ENCODE measurements around the gene GRM1. TPM values are rescaled to one million over a fixed set of nuclear protein-coding genes. Genes with fewer than 3 reads are reported as not detected.

The GRM1 gene
- total RNA-seq, 1 donor from 2014 or later, result 0.05 TPM

DNA sequence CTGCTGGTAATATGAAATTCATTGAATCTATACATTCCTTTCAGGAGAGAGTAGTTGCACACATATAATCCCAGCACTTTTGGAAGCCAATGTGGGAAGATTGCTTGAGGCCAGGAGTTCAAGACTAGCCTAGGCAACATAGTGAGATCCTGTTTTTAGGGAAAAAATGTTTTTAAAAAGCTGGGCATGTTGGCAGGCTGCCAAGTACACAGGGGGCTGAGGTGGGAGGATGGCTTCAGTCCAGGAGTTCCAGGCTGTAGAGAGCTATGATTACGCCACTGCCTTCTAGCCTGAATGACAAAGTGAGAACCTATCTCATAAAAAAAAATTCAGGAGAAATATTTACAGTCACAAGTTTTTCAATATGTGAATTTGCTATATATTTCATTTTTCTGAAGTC is 71.9 kb downstream of the GRM1 start:
- no peak overlapping the region for H3K4me3 Mint-ChIP-seq (ENCODE audit: unreplicated experiment)
- Histone ChIP-seq H2AFZ (ENCODE audit: low read depth, low read length) (no peak overlapping the region), H3K27me3 (ENCODE audit: insufficient read depth, low read length) (no peaks in the 10 kb centered on the region), H3K79me2 (ENCODE audit: insufficient read depth, low read length) (no peaks in the 10 kb centered on the region), H3K4me1 (ENCODE audit: insufficient read depth, low read length) (no peaks in the 10 kb centered on the region), H3K9me3 (ENCODE audit: insufficient read depth, low read depth, low read length) (no peaks in the 10 kb centered on the region), H3K9ac (ENCODE audit: low read length) (no peak overlapping the region), H3K27ac (ENCODE audit: low read depth, low read length) (no peak overlapping the region), H3K4me3 (ENCODE audit: insufficient read depth, low read depth, low read length) (no peak overlapping the region), H3K36me3 (ENCODE audit: insufficient read depth, low read length) (no peaks in the 10 kb centered on the region), H3K4me2 (ENCODE audit: low read length) (no peak overlapping the region), H4K20me1 (ENCODE audit: insufficient read depth, low read length) (no peaks in the 10 kb centered on the region)
- H3K27me3 Mint-ChIP-seq (ENCODE audit: low read depth, unreplicated experiment), result peaks cover 3% of the 10 kb centered on the region
- H3K9me3 Mint-ChIP-seq (ENCODE audit: unreplicated experiment), result no peaks in the 10 kb centered on the region
- DNase-seq (ENCODE audit: low read depth) (no peak), FAIRE-seq (no peak)
- no peak for TF ChIP-seq EZH2 (IDR thresholded peaks at IDR 0.05; ENCODE audit: insufficient read depth, low read length)
- TF ChIP-seq, protein P1, sequence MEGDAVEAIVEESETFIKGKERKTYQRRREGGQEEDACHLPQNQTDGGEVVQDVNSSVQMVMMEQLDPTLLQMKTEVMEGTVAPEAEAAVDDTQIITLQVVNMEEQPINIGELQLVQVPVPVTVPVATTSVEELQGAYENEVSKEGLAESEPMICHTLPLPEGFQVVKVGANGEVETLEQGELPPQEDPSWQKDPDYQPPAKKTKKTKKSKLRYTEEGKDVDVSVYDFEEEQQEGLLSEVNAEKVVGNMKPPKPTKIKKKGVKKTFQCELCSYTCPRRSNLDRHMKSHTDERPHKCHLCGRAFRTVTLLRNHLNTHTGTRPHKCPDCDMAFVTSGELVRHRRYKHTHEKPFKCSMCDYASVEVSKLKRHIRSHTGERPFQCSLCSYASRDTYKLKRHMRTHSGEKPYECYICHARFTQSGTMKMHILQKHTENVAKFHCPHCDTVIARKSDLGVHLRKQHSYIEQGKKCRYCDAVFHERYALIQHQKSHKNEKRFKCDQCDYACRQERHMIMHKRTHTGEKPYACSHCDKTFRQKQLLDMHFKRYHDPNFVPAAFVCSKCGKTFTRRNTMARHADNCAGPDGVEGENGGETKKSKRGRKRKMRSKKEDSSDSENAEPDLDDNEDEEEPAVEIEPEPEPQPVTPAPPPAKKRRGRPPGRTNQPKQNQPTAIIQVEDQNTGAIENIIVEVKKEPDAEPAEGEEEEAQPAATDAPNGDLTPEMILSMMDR (IDR thresholded peaks at IDR 0.05; ENCODE audit: insufficient read depth, low read depth, low read length), result no peak
- H3K36me3 Mint-ChIP-seq (ENCODE audit: low read depth, unreplicated experiment), result no peaks in the 10 kb centered on the region
- no peak overlapping the region for H3K27ac Mint-ChIP-seq (ENCODE audit: unreplicated experiment)
- no peaks in the 10 kb centered on the region for H3K4me1 Mint-ChIP-seq (ENCODE audit: low read depth, unreplicated experiment)

DNA sequence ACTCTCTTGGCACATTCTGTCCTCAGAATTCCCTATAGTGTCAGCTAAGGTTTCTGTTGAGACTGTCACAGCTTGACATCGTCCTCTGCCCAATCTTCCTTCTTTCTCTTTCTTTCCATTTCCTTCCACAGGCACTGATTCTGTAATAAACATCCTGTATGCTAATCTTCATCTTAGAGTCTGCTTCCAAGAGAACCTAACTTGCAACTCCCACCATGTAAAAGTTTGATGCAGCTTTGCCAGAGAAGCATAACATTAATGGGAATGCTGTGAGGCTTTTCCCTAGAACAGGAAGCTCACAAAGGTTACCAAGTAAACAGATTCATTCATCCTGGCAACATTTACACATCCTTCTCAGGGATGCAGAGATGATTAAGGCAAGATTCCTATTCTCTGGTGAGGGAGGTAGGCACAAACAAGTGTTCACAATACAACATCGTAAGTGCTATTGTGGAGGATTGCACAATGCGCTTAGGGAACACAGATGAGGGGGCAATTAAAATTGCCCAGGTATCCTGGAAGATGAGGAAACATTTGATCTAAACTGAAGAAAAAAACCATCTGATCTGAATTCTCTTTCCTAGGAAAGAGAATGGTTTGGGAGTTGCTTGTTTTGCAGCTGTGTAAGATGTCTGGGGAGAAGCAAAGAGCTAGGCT is 74.7 kb downstream of the GRM1 start:
- Mint-ChIP-seq H3K9me3 (ENCODE audit: unreplicated experiment) (no peaks in the 10 kb centered on the region), H3K36me3 (ENCODE audit: low read depth, unreplicated experiment) (no peaks in the 10 kb centered on the region), H3K27ac (ENCODE audit: unreplicated experiment) (no peak overlapping the region), H3K4me1 (ENCODE audit: low read depth, unreplicated experiment) (no peaks in the 10 kb centered on the region), H3K4me3 (ENCODE audit: unreplicated experiment) (no peak overlapping the region), H3K27me3 (ENCODE audit: low read depth, unreplicated experiment) (no peaks in the 10 kb centered on the region)
- no peak overlapping the region for H3K9ac ChIP-seq (ENCODE audit: low read length)
- H3K4me3 ChIP-seq (ENCODE audit: insufficient read depth, low read depth, low read length), result no peak overlapping the region
- H3K27me3 ChIP-seq (ENCODE audit: insufficient read depth, low read length), result no peaks in the 10 kb centered on the region
- H3K9me3 ChIP-seq (ENCODE audit: insufficient read depth, low read depth, low read length), result no peaks in the 10 kb centered on the region
- no peaks in the 10 kb centered on the region for H3K79me2 ChIP-seq (ENCODE audit: insufficient read depth, low read length)
- DNase-seq (ENCODE audit: low read depth), result no peak
- H2AFZ ChIP-seq (ENCODE audit: low read depth, low read length), result no peak overlapping the region
- TF ChIP-seq, protein P1 (IDR thresholded peaks at IDR 0.05; ENCODE audit: insufficient read depth, low read depth, low read length), result no peak
- no peak for TF ChIP-seq EZH2 (IDR thresholded peaks at IDR 0.05; ENCODE audit: insufficient read depth, low read length)
- FAIRE-seq, result no peak
- no peaks in the 10 kb centered on the region for H4K20me1 ChIP-seq (ENCODE audit: insufficient read depth, low read length)
- H3K4me1 ChIP-seq (ENCODE audit: insufficient read depth, low read length), result no peaks in the 10 kb centered on the region
- H3K36me3 ChIP-seq (ENCODE audit: insufficient read depth, low read length), result no peaks in the 10 kb centered on the region
- no peak overlapping the region for H3K4me2 ChIP-seq (ENCODE audit: low read length)
- no peak overlapping the region for H3K27ac ChIP-seq (ENCODE audit: low read depth, low read length)

DNA sequence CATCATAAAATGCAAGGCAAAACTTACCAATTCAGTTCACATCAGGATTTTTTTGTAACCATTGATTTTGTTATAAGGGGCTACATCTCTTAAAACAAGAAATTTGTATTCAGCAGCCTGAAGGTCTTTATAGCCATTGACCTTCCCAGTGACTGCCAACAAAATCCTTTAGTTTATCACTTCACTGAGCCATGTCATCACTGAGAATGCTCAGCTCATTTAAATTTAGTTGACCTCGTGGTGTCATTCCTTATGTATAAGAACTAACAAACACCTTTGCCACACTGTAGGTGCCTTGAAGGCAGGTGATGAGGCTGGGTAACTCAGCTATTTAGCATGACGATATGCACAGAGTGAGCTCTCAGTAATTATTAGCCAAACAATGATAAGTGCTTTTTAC is 77.7 kb downstream of the GRM1 start:
- no peak overlapping the region for H3K27ac Mint-ChIP-seq (ENCODE audit: unreplicated experiment)
- H3K36me3 Mint-ChIP-seq (ENCODE audit: low read depth, unreplicated experiment), result no peaks in the 10 kb centered on the region
- no peak for FAIRE-seq
- no peak overlapping the region for H3K4me3 Mint-ChIP-seq (ENCODE audit: unreplicated experiment)
- Histone ChIP-seq H2AFZ (ENCODE audit: low read depth, low read length) (no peak overlapping the region), H3K9ac (ENCODE audit: low read length) (no peak overlapping the region), H3K4me1 (ENCODE audit: insufficient read depth, low read length) (no peaks in the 10 kb centered on the region), H3K27ac (ENCODE audit: low read depth, low read length) (no peak overlapping the region), H3K4me2 (ENCODE audit: low read length) (no peak overlapping the region), H3K79me2 (ENCODE audit: insufficient read depth, low read length) (no peaks in the 10 kb centered on the region), H3K27me3 (ENCODE audit: insufficient read depth, low read length) (no peaks in the 10 kb centered on the region), H4K20me1 (ENCODE audit: insufficient read depth, low read length) (no peaks in the 10 kb centered on the region), H3K9me3 (ENCODE audit: insufficient read depth, low read depth, low read length) (no peaks in the 10 kb centered on the region), H3K4me3 (ENCODE audit: insufficient read depth, low read depth, low read length) (no peak overlapping the region), H3K36me3 (ENCODE audit: insufficient read depth, low read length) (no peaks in the 10 kb centered on the region)
- H3K27me3 Mint-ChIP-seq (ENCODE audit: low read depth, unreplicated experiment), result no peaks in the 10 kb centered on the region
- peaks cover 12% of the 10 kb centered on the region for H3K9me3 Mint-ChIP-seq (ENCODE audit: unreplicated experiment)
- no peaks in the 10 kb centered on the region for H3K4me1 Mint-ChIP-seq (ENCODE audit: low read depth, unreplicated experiment)
- TF ChIP-seq, protein P1 (IDR thresholded peaks at IDR 0.05; ENCODE audit: insufficient read depth, low read depth, low read length), result no peak
- TF ChIP-seq EZH2 (IDR thresholded peaks at IDR 0.05; ENCODE audit: insufficient read depth, low read length), result no peak
- DNase-seq (ENCODE audit: low read depth), result no peak

Data from astrocyte (in vitro differentiated cells and primary cell).